Fibroblast of villous mesenchyme (primary cell): ENCODE measurements around the gene SNRPF. TPM values are rescaled to one million over a fixed set of nuclear protein-coding genes. Genes with fewer than 3 reads are reported as not detected.
A peak's percentile ranks its signal among the peaks of the same experiment; 100 is the strongest.

ENCODE experiments used
- DNase-seq: peaks from one replicate; pipeline ENCODE4 v3.0.0-alpha.2; 2010; ENCODE audit warnings: low read depth
- H3K4me3 ChIP-seq: 2 replicates; pipeline ENCODE4 v1.5.1; 2011; ENCODE audit warnings: low read depth, mild to moderate bottlenecking, low read length
- CTCF ChIP-seq: IDR thresholded peaks from 2 replicates; pipeline ENCODE4 v1.5.1; 2012; ENCODE audit warnings: low read depth, mild to moderate bottlenecking, low read length; ENCODE audit not compliant: insufficient read depth
- total RNA-seq: library from RNA; depleted of rRNA; stranded (reverse); fragments of >200 nt; gene quantifications from 2 replicates; pipeline ENCODE4 v1.2.3, GENCODE V29; 2012

Gene SNRPF
- total RNA-seq, 1 donor = 13.4 TPM

GRCh38 chr12:95859344-95859816, 628 bp downstream of the SNRPF start:
- peak overlapping the region; percentile 82 for H3K4me3 ChIP-seq
- peak; percentile 36 for DNase-seq
- TF ChIP-seq CTCF = no peak

DNA sequence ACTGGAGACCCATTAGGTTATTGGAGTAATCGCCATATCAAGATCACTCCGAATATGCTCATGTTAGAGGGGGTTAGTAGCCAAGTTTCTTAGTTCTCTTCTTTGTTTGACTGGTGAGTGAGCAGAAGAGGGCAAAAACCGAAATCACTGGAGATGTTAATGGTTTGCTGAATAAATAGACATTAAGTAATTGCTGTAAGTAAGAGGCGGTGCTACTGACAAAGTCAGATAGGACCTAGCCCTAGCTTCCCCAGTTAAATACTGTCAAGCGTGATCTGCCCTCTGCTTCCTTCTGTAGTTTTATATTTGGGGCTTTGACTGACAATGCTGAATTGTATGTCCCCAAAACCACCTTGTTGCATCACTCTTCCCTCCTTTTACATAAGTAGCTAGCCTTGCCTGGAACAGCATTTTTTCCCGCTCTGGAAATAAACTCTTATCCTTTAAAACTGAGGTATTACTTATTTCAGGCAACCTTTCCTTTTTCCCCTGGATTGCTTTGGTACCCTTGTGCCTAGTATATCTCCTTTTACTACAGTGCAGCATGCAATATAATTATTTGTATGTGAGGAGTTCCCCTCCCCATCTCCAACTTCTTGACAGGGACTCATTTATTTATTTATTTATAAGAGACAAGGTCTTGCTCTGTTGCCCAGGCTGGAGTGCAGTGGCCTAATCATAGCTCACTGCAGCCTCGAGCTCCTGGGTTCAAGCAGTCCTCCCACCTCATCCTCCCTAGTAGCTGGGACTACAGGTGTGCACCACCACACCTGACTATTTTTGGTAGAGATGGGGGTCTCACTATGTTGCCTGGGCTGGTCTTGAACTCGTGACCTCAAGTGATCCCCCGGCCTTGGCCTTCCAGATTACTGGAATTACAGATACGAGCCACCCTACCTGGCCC, 1.4 kb downstream of the SNRPF start:
- TF ChIP-seq CTCF = no peak
- H3K4me3 ChIP-seq = peak overlapping the region; percentile 82
- DNase-seq = no peak

DNA sequence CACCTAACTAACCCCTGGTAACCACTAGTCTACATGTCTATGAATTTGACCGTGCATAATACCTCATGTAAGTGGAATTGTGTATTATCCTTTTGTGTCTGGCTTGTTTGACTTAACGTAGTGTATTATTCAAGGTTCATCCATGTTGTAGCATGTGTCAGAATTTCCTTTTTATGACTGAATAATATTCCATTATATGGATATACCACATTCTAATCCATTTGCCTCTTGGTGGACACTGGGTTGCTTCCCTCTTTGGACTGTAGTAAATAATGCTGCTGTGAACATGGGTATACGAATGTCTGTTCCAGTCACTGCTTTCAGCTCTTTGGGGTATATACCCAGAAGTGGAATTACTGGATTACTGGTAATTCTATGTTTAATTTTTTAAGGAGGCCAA, 3.3 kb downstream of the SNRPF start:
- no peak for TF ChIP-seq CTCF
- H3K4me3 ChIP-seq = no peak overlapping the region
- DNase-seq = no peak

DNA sequence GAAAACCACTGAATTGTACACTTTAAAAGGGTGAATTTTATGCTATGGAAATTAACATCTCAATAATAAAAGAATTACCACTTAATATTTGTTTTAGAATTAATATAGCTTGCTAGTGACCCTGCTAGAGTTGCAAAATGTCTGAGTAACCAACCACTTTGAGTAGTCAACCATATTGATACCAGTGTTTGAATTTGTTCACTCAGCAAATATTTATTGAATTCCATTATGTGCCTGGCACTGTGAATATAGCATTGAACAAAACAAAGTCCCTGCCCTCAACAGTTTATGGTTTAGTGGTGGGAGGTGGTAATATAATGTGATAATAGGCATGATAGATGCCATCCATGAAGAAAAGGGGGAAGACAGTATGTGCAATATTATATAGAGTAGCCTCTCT, 4.6 kb downstream of the SNRPF start:
- DNase-seq = no peak
- H3K4me3 ChIP-seq = no peak overlapping the region
- no peak for TF ChIP-seq CTCF

DNA sequence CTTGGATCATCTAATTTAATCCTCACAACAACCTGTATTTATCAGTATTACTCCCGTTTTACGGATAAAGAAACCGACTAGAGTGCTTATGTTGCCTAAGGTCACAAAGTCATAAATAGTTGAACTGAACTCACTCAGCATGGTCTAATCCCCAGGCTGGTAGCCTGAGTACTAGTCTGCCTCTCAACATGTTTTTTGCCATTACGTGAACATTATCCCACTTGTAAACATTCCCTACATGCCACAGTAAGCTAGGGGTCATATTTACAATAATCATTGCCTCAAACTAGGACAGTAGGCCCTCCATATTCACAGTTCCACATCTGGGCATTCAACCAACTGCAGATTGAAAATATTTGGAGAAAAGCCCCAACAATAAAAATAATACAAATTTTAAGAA, 12.1 kb downstream of the SNRPF start:
- peak; percentile 84 for DNase-seq
- no peak for TF ChIP-seq CTCF
- no peak overlapping the region for H3K4me3 ChIP-seq

GRCh38 chr12:95874452-95874851, 15.7 kb downstream of the SNRPF start:
- DNase-seq = no peak
- no peak overlapping the region for H3K4me3 ChIP-seq
- no peak for TF ChIP-seq CTCF
